Measurements from ENCODE around the gene IFNG-AS1. TPM values are rescaled to one million over a fixed set of nuclear protein-coding genes. Genes with fewer than 3 reads are reported as not detected.

IFNG-AS1 gene
- total RNA-seq, 2 experiments from 2014 or later: 0.55 to 1.1 TPM

- no peak overlapping the region for H3K4me3 Mint-ChIP-seq
- peaks cover 34% of the 10 kb centered on the region for H3K4me1 Mint-ChIP-seq (ENCODE audit: low read depth)
- no peaks in the 10 kb centered on the region for H3K27me3 ChIP-seq (ENCODE audit: control insufficient read depth in 1 of 2, insufficient read depth in 2 of 2, low read length in 2 of 2)
- ATAC-seq (ENCODE audit: poor library complexity) (no peak), DNase-seq (no peak)
- no peak for TF ChIP-seq CTCF (IDR thresholded peaks at IDR 0.05)
- no peak overlapping the region for H3K27ac ChIP-seq (ENCODE audit: low read depth in 1 of 2, low read length in 2 of 2)
- CTCF ChIA-PET: interaction anchor here (0.6 kb wide), 1 partner anchor 12 kb away, joined by 3 read pairs; no protein-coding TSS in a partner anchor
- H3K36me3 ChIP-seq (ENCODE audit: insufficient read depth, low read length): no peaks in the 10 kb centered on the region
- no peaks in the 10 kb centered on the region for H3K9me3 Mint-ChIP-seq
- no peaks in the 10 kb centered on the region for H3K9me3 ChIP-seq (ENCODE audit: control insufficient read depth in 1 of 2, insufficient read depth in 1 of 2, low read length in 2 of 2)
- no peaks in the 10 kb centered on the region for H3K36me3 Mint-ChIP-seq (ENCODE audit: low read depth)
- peaks cover 26% of the 10 kb centered on the region for H3K4me1 ChIP-seq (ENCODE audit: insufficient read depth, low read length)
- POLR2A ChIA-PET: no interaction called here
- H3K27ac Mint-ChIP-seq: no peak overlapping the region
- H3K27me3 Mint-ChIP-seq: no peaks in the 10 kb centered on the region
- intact Hi-C loops (cut with DNase I, micrococcal nuclease): no loop called here
- no peak overlapping the region for H3K4me3 ChIP-seq (ENCODE audit: low read length)
Measured at GRCh38 chr12:67986632-67987031, 2.6 kb upstream of the IFNG-AS1 start.

- no peaks in the 10 kb centered on the region for H3K36me3 ChIP-seq (ENCODE audit: insufficient read depth, low read length)
- CTCF ChIA-PET: no interaction called here
- Mint-ChIP-seq H3K4me1 (ENCODE audit: low read depth) (peaks cover 40% of the 10 kb centered on the region), H3K4me3 (peak overlapping the region; percentile 50), H3K36me3 (ENCODE audit: low read depth) (no peaks in the 10 kb centered on the region), H3K27ac (peak overlapping the region; percentile 58), H3K27me3 (peaks cover 4% of the 10 kb centered on the region), H3K9me3 (no peaks in the 10 kb centered on the region)
- no peaks in the 10 kb centered on the region for H3K27me3 ChIP-seq (ENCODE audit: control insufficient read depth in 1 of 2, insufficient read depth in 2 of 2, low read length in 2 of 2)
- no peak for TF ChIP-seq CTCF (IDR thresholded peaks at IDR 0.05)
- H3K4me1 ChIP-seq (ENCODE audit: insufficient read depth, low read length): peaks cover 26% of the 10 kb centered on the region
- H3K4me3 ChIP-seq (ENCODE audit: low read length): no peak overlapping the region
- no peak overlapping the region for H3K27ac ChIP-seq (ENCODE audit: low read depth in 1 of 2, low read length in 2 of 2)
- no peaks in the 10 kb centered on the region for H3K9me3 ChIP-seq (ENCODE audit: control insufficient read depth in 1 of 2, insufficient read depth in 1 of 2, low read length in 2 of 2)
- intact Hi-C loops (cut with DNase I, micrococcal nuclease): no loop called here
- no peak for ATAC-seq (ENCODE audit: poor library complexity)
- DNase-seq: no peak
- POLR2A ChIA-PET: interaction anchor here (1.2 kb wide), 1 partner anchor 357 kb away, joined by 3 read pairs; no protein-coding TSS in a partner anchor
Measured at GRCh38 chr12:67988601-67989021, 636 bp upstream of the IFNG-AS1 start.

GRCh38 chr12:67991158-67991557, 1.9 kb downstream of the IFNG-AS1 start:
- Histone ChIP-seq H3K9me3 (ENCODE audit: control insufficient read depth in 1 of 2, insufficient read depth in 1 of 2, low read length in 2 of 2) (no peaks in the 10 kb centered on the region), H3K4me3 (ENCODE audit: low read length) (peak overlapping the region; percentile 40), H3K36me3 (ENCODE audit: insufficient read depth, low read length) (peaks cover 3% of the 10 kb centered on the region), H3K27ac (ENCODE audit: low read depth in 1 of 2, low read length in 2 of 2) (no peak overlapping the region), H3K27me3 (ENCODE audit: control insufficient read depth in 1 of 2, insufficient read depth in 2 of 2, low read length in 2 of 2) (no peaks in the 10 kb centered on the region), H3K4me1 (ENCODE audit: insufficient read depth, low read length) (peaks cover 26% of the 10 kb centered on the region)
- ChIA-PET POLR2A (interaction anchor here (2.1 kb wide), 1 partner anchor 722 kb away, joined by 9 read pairs; the partner anchor contains the start of gene CAND1), CTCF (interaction anchor here (1.1 kb wide), 1 partner anchor 635 kb away, joined by 4 read pairs; no protein-coding TSS in a partner anchor)
- peak in 6 of 14 experiments; percentile 2 to 75 (median 36) for DNase-seq
- intact Hi-C loops (cut with DNase I, micrococcal nuclease): no loop called here
- Mint-ChIP-seq H3K27ac (peak overlapping the region; percentile 74), H3K4me1 (ENCODE audit: low read depth) (peaks cover 40% of the 10 kb centered on the region), H3K4me3 (peak overlapping the region; percentile 75), H3K27me3 (peaks cover 9% of the 10 kb centered on the region), H3K9me3 (no peaks in the 10 kb centered on the region), H3K36me3 (ENCODE audit: low read depth) (no peaks in the 10 kb centered on the region)
- ATAC-seq (ENCODE audit: poor library complexity): peak; percentile 75
- no peak for TF ChIP-seq CTCF (IDR thresholded peaks at IDR 0.05)
